ENCODE measurements around the gene KRTAP17-1.
"Not testable (repeated sequence)": the region's sequence is repeated elsewhere in the genome, so short reads cannot be mapped to it uniquely, and the experiment has no call there.

KRTAP17-1 gene

DNA sequence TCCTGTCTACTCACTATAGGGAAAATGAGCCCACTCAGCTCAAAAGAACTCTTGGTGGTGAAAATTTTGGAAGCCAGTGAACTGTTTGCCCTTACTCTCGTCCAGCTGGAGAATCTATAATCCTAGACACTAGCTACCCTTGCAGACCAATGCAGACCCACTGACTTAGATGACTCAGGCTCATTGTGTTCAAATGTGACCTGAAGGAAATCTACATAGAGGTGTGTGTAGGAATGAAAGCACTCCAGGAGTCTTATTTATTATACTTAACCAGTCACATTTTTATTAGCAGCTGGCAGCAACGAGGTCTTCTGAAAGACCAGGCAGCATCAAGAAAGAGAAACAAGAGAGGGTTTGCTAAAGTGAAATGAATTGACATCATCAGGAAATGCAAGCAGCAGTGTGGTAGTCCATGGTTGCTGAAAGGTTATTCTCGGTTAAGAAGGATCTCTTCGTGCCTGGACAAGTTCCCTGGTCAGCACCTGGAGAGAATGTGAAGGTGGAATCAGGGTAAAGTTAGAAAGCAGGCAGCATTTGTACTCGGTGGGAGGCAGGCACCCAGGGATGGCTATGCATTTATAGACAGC lies 14.2 kb downstream of the KRTAP17-1 start:
- peaks cover 12% of the 10 kb centered on the region for H3K4me1 Mint-ChIP-seq
- no peaks in the 10 kb centered on the region for H3K9me3 Mint-ChIP-seq
- ATAC-seq, result no peak
- H3K27ac Mint-ChIP-seq, result no peak overlapping the region
- no peak for DNase-seq (ENCODE audit: low spot score in 2 of 2)
- H3K36me3 Mint-ChIP-seq, result no peaks in the 10 kb centered on the region
- H3K4me3 Mint-ChIP-seq, result no peak overlapping the region

- peaks cover 12% of the 10 kb centered on the region for H3K4me1 Mint-ChIP-seq
Observed at GRCh38 chr17:41298458-41299135, 16.9 kb downstream of the KRTAP17-1 start.

DNA sequence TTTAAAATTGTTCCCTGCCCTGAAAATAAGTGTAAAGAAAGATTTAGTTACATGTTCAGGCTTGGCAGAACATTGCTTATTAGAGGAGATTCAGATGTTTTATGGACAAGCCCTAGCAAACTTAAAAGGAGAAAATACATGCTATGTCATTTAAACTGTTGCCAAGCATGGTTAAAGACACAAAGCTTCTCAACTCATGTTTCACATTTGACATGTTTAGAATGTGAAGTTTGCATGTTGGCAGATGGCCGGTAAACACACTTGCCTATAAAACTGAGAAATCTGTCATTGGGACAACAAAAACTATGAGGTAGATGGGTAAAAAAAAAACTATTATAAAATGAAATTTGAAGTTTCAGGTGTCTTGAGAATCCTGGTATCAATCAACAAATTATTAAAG lies 18.7 kb downstream of the KRTAP17-1 start:
- DNase-seq (ENCODE audit: low spot score in 2 of 2) (no peak), ATAC-seq (no peak)
- Mint-ChIP-seq H3K36me3 (no peaks in the 10 kb centered on the region), H3K4me3 (no peak overlapping the region), H3K4me1 (peaks cover 9% of the 10 kb centered on the region), H3K27ac (no peak overlapping the region), H3K9me3 (no peaks in the 10 kb centered on the region)

More at GRCh38 chr17:41298458-41299135, 16.9 kb downstream of the KRTAP17-1 start:
- no peak for ATAC-seq
- Mint-ChIP-seq H3K36me3 (no peaks in the 10 kb centered on the region), H3K27ac (no peak overlapping the region), H3K4me3 (no peak overlapping the region), H3K9me3 (no peaks in the 10 kb centered on the region)
- no peak for DNase-seq (ENCODE audit: low spot score in 2 of 2)

- no peaks in the 10 kb centered on the region for H3K4me1 Mint-ChIP-seq
- H3K36me3 Mint-ChIP-seq, result no peaks in the 10 kb centered on the region
Observed at GRCh38 chr17:41294016-41294415, 21.5 kb downstream of the KRTAP17-1 start.

DNA sequence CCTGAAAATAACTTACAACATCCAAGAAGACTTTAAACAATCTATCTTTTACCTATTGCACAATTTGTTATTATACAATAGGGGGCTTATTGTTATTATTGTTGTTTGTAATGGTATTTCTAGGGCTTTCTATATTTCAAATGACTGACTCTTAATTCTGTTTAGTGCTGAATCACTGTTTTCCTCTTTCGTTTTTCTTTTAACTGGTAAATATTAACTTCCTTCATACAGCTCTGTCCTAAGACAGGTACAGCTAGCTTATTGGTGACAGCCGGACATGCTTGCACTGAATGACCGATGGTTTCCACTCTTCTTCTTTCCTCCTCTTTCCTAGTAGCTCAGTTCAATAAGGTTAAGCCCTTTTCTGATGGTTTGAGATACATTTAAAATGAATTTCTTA lies 28.5 kb downstream of the KRTAP17-1 start:
- no peak overlapping the region for H3K27ac Mint-ChIP-seq

More at GRCh38 chr17:41294016-41294415, 21.5 kb downstream of the KRTAP17-1 start:
- Mint-ChIP-seq H3K9me3 (no peaks in the 10 kb centered on the region), H3K4me3 (no peak overlapping the region), H3K27ac (no peak overlapping the region)
- ATAC-seq (no peak), DNase-seq (ENCODE audit: low spot score in 2 of 2) (no peak)

DNA sequence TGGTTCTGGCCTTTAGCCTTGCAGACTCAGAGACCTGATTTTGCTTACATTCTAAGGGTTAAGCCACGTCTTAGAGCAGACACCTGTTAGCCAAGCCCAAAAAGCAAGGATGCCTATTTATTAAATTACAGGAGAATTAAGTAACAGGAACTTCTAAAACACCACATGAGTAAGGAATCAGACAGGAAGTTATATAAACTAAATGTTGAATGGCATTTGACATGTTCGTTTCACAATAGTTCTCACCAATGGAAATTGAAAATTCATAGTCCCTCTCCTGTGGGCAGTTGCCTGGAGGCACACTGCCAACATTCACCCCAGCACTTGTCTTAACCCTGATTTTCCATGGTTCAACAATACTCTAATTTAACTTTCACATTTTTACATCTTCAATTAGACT lies 31.0 kb downstream of the KRTAP17-1 start:
- ATAC-seq (no peak), DNase-seq (ENCODE audit: low spot score in 2 of 2) (no peak)
- Mint-ChIP-seq H3K9me3 (no peaks in the 10 kb centered on the region), H3K27ac (no peak overlapping the region), H3K36me3 (no peaks in the 10 kb centered on the region), H3K4me1 (no peaks in the 10 kb centered on the region), H3K4me3 (no peak overlapping the region)

More for the DNA sequence above, 28.5 kb downstream of the KRTAP17-1 start:
- Mint-ChIP-seq H3K4me1 (no peaks in the 10 kb centered on the region), H3K9me3 (no peaks in the 10 kb centered on the region), H3K4me3 (no peak overlapping the region), H3K36me3 (no peaks in the 10 kb centered on the region)
- DNase-seq (ENCODE audit: low spot score in 2 of 2) (no peak), ATAC-seq (no peak)

DNA sequence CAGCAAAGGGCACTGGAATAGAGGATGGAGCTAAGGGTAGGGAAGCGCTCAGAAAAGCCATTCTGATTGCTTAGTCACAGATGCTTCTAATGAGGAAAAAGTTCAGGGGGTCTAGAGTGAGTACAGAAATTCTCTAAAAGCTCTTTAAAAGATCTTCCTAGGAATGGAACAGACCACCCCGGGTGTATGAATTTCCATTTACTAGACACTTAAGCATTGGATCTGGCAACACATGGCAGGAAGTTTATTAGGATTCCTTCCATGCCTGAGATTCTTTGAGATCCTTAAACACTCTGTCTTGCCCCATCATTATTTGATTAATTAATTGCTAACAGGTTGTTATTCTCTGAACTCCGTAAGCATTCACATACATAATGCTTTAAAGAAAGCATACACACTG lies 31.5 kb downstream of the KRTAP17-1 start:
- no peaks in the 10 kb centered on the region for H3K36me3 Mint-ChIP-seq
- no peak for ATAC-seq
- H3K27ac Mint-ChIP-seq, result no peak overlapping the region
- H3K9me3 Mint-ChIP-seq, result no peaks in the 10 kb centered on the region
- DNase-seq (ENCODE audit: low spot score in 2 of 2), result no peak
- no peak overlapping the region for H3K4me3 Mint-ChIP-seq
- no peaks in the 10 kb centered on the region for H3K4me1 Mint-ChIP-seq

DNA sequence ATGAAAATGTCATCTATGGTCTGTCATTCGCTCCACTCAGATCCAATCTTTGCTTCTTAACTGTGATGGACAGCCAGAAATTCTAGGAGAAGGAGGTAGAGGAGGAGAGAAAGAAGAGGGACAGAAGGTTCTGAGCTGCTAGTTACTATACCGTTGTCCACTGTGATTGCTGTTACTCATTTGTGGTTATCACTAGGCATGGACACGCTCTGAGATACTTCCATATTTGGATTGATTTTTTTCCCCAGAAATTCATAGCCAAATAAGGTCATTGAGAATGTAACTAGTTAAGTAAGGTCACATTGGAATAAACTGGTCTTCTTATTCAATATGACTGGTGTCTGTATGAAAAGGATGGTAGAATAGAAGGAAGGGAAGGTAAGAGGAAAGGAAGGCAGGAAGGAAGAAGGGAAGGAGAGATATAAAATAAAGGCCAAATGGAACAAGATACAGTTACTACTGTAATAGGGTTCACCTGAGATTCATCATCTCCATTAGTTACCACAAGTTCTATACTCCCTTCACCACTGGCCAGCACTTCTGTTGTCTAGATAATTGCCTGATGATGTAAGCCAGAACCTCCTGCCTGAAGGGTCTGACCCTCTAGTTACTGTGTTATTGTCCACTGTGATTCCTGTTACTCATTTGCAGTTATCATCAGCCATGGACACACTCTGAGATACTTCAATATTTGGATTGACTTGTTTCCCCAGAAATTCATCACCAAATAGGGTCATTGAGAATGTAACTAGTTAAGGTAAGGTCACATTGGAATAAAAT lies 37.1 kb downstream of the KRTAP17-1 start:
- Mint-ChIP-seq H3K9me3 (no peaks in the 10 kb centered on the region), H3K4me3 (no peak overlapping the region), H3K4me1 (peaks cover 9% of the 10 kb centered on the region), H3K36me3 (no peaks in the 10 kb centered on the region), H3K27ac (no peak overlapping the region)
- ATAC-seq (no peak), DNase-seq (ENCODE audit: low spot score in 2 of 2) (no peak)

- not testable (repeated sequence) for H3K4me1 Mint-ChIP-seq; H3K9me3 Mint-ChIP-seq; ATAC-seq; H3K27ac Mint-ChIP-seq; H3K4me3 Mint-ChIP-seq; H3K36me3 Mint-ChIP-seq; DNase-seq (ENCODE audit: low spot score in 2 of 2)
Observed at GRCh38 chr17:41275648-41276190, 39.8 kb downstream of the KRTAP17-1 start, which contains the start of gene KRTAP9-7. Gene KRTAP9-7 (plus strand): TSS chr17:41275698. CDS start chr17:41275698, 0 bp downstream.

DNA sequence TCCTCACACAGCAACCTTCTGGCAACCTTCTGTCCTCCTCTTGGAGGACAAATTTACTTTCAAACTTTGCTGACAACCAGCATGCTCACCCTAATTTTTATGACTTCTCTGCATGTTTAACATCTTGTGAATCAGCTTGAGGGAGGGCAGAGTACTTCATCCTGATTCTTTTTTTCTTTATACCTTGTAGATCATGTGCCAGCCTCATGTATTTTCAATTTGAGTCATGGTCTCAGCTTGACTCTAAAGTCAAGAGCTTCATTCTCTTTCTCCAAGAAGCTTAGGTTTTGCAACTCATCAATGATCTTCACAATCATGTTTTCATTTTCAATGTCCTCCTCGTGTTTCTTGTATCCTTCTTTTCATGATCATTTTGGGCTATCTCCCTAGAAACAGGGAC lies 43.7 kb downstream of the KRTAP17-1 start:
- Mint-ChIP-seq H3K4me3 (no peak overlapping the region), H3K9me3 (no peaks in the 10 kb centered on the region), H3K36me3 (no peaks in the 10 kb centered on the region), H3K4me1 (peaks cover 9% of the 10 kb centered on the region), H3K27ac (no peak overlapping the region)
- DNase-seq (ENCODE audit: low spot score in 2 of 2) (no peak), ATAC-seq (no peak)

DNA sequence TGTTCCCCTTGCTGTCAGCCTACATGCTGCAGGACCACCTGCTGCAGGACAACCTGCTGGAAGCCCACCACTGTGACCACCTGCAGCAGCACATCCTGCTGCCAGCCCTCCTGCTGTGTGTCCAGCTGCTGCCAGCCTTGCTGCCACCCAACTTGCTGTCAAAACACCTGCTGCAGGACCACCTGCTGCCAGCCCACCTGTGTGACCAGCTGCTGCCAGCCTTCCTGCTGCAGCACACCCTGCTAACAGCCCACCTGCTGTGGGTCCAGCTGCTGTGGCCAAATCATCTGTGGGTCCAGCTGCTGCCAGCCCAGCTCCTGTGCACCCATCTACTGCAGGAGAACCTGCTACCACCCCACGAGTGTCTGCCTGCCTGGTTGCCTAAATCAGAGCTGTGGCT lies 44.2 kb downstream of the KRTAP17-1 start:
- not testable (repeated sequence) for H3K27ac Mint-ChIP-seq; H3K4me1 Mint-ChIP-seq; H3K36me3 Mint-ChIP-seq; DNase-seq (ENCODE audit: low spot score in 2 of 2); H3K4me3 Mint-ChIP-seq; H3K9me3 Mint-ChIP-seq; ATAC-seq

GRCh38 chr17:41267711-41268110 lies 47.8 kb downstream of the KRTAP17-1 start:
- DNase-seq (ENCODE audit: low spot score in 2 of 2) (no peak), ATAC-seq (no peak)
- H3K9me3 Mint-ChIP-seq, result no peaks in the 10 kb centered on the region
- peaks cover 4% of the 10 kb centered on the region for H3K4me1 Mint-ChIP-seq
- no peaks in the 10 kb centered on the region for H3K36me3 Mint-ChIP-seq
- H3K27ac Mint-ChIP-seq, result no peak overlapping the region
- H3K4me3 Mint-ChIP-seq, result no peak overlapping the region

DNA sequence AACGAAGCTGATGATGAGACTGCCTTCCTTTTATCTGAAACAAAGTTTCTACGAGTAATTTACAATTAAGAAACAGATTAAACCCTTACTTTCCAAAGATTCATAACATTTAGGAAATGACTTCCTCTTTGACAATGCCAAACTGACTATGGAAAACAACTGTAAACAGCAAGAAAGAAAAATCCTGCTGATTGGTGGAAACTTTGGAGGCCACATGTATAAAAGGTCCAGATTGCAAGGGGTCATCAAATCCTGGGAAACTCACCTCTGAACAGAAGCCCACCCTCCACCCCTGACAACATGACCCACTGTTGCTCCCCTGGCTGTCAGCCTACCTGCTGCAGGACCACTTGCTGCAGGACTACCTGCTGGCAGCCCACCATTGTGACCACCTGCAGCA lies 50.4 kb downstream of the KRTAP17-1 start, which contains the start of gene KRTAP9-6:
KRTAP9-6 (plus strand) TSS at position 301 of the 400 bp plus-strand sequence; CDS start at position 301, 0 bp downstream.
- Mint-ChIP-seq H3K9me3 (no peaks in the 10 kb centered on the region), H3K36me3 (no peaks in the 10 kb centered on the region), H3K27ac (no peak within 1 kb of the TSS), H3K4me1 (peaks cover 5% of the 10 kb centered on the region), H3K4me3 (no peak within 1 kb of the TSS)
- DNase-seq (ENCODE audit: low spot score in 2 of 2) (no peak), ATAC-seq (no peak)

Measured in stimulated activated effector memory CD8-positive, alpha-beta T cell treated with anti-CD3 and anti-CD28 coated beads, Interleukin-12 subunit alpha, Interleukin-12 subunit beta, amount 100 ng/mL, for 72 hours (primary cell).